Neutrophil (primary cell): ENCODE measurements around the gene GRAP2.

Experiments
- H3K27ac ChIP-seq: fragments of 200-600 bp; sonication (generic); 2 replicates; pipeline ENCODE4 v1.5.1; 2016; ENCODE audit warnings: mild to moderate bottlenecking, moderate library complexity
- H3K27me3 ChIP-seq: fragments of 200-600 bp; sonication (generic); 2 replicates; pipeline ENCODE4 v1.6.0; 2016; ENCODE audit warnings: mild to moderate bottlenecking
- H3K36me3 ChIP-seq: fragments of 200-600 bp; sonication (generic); 2 replicates; pipeline ENCODE4 v1.5.1; 2017
- H3K4me1 ChIP-seq, 2 experiments: fragments of 200-600 bp in 1 of 2; sonication (generic) in 1 of 2; 1 replicate in 1 of 2; 2 replicates in 1 of 2; pipeline versions ENCODE4 v1.5.1 to v1.6.1; 2013 to 2016; ENCODE audit warnings: low read depth in 1 of 2, low read length in 1 of 2, mild to moderate bottlenecking in 1 of 2, moderate library complexity in 1 of 2; ENCODE audit not compliant: control insufficient read depth in 1 of 2, insufficient read depth in 1 of 2
- H3K4me3 ChIP-seq, 2 experiments: fragments of 200-600 bp in 1 of 2; sonication (generic) in 1 of 2; 1 replicate in 1 of 2; 2 replicates in 1 of 2; pipeline ENCODE4 v1.5.1; 2013 to 2016; ENCODE audit warnings: low read depth in 1 of 2, low read length in 1 of 2, mild to moderate bottlenecking in 1 of 2, moderate library complexity in 1 of 2
- H3K9me3 ChIP-seq: fragments of 200-600 bp; sonication (generic); 2 replicates; pipeline ENCODE4 v1.5.1; 2016
- TF ChIP-seq, protein P1 (sequence below): fragments of 200-600 bp; sonication (generic); IDR thresholded peaks from 2 replicates; pipeline ENCODE4 v1.5.1; 2016; ENCODE audit warnings: antibody characterized with exemption

Gene GRAP2

DNA sequence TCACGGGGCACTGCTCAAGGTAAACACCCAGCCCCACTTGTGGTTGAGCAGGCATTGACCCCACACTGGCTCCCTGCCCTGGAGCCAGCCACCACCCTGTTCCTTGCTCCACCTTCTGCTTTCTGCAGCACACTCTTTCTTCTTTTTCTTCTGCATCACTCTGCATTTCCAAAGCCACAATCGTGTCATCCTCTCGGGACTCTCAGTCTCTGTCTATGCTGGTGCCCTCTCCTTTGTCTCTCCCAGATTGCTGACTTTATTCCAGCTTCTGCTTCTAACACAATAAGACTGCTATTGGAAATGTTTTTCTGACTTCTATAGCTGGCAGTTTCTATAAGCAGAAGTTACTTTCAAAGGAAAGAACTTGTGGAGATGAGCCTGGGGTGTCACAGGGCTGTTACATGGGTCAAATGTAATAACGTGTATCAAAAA lies 14.4 kb downstream of the GRAP2 start:
- Histone ChIP-seq H3K9me3 (no peaks in the 10 kb centered on the region), H3K4me3 (no peak overlapping the region), H3K4me1 (no peaks in the 10 kb centered on the region), H3K36me3 (no peaks in the 10 kb centered on the region), H3K27ac (no peak overlapping the region), H3K27me3 (no peaks in the 10 kb centered on the region)
- TF ChIP-seq, protein P1, sequence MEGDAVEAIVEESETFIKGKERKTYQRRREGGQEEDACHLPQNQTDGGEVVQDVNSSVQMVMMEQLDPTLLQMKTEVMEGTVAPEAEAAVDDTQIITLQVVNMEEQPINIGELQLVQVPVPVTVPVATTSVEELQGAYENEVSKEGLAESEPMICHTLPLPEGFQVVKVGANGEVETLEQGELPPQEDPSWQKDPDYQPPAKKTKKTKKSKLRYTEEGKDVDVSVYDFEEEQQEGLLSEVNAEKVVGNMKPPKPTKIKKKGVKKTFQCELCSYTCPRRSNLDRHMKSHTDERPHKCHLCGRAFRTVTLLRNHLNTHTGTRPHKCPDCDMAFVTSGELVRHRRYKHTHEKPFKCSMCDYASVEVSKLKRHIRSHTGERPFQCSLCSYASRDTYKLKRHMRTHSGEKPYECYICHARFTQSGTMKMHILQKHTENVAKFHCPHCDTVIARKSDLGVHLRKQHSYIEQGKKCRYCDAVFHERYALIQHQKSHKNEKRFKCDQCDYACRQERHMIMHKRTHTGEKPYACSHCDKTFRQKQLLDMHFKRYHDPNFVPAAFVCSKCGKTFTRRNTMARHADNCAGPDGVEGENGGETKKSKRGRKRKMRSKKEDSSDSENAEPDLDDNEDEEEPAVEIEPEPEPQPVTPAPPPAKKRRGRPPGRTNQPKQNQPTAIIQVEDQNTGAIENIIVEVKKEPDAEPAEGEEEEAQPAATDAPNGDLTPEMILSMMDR, result no peak

DNA sequence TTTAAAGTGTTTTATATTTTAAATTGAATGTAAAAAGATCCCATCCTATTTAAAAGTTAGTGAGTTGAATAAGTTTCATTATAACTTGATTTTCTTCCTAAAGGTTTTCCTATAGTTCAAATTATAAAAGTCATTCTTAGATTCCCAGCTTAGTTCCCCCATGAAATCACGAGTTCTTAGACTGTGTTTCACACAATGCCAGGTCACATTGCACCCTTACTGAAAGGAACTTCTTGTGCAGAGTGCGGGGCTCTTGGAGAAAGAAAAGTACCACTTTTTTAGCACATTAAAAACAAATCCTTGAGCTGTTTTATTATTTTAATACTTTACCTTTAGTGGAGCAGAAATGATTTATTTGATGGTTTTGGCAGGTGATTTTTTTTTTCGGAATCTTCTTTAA lies 15.6 kb downstream of the GRAP2 start:
- Histone ChIP-seq H3K4me3 (no peak overlapping the region), H3K27ac (no peak overlapping the region), H3K4me1 (no peaks in the 10 kb centered on the region), H3K36me3 (no peaks in the 10 kb centered on the region), H3K9me3 (no peaks in the 10 kb centered on the region), H3K27me3 (no peaks in the 10 kb centered on the region)
- TF ChIP-seq, protein P1, result no peak

DNA sequence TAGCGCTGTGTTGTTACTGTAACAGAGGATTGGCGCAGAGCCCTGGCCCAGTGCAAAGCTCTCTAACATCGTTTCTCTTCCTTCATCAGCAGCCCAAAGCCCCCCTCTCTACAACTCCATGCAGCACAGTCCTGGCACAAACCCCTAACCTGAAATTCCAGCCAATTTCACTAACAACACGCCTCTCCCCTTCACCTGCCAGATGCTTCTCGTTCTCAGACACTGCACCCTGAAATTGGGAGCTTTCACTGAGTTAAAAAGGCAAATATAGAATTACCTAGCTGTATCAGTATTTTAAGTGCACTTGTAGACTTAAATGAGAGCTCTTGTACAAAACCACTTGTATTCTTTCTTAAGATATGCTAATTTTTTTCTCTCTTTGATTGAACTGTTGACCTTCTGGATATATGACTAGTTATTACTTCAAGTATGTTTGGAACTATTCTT lies 16.3 kb downstream of the GRAP2 start:
- Histone ChIP-seq H3K4me3 (no peak overlapping the region), H3K27me3 (no peaks in the 10 kb centered on the region), H3K36me3 (no peaks in the 10 kb centered on the region), H3K4me1 (no peaks in the 10 kb centered on the region), H3K9me3 (no peaks in the 10 kb centered on the region), H3K27ac (no peak overlapping the region)
- TF ChIP-seq, protein P1, result no peak

DNA sequence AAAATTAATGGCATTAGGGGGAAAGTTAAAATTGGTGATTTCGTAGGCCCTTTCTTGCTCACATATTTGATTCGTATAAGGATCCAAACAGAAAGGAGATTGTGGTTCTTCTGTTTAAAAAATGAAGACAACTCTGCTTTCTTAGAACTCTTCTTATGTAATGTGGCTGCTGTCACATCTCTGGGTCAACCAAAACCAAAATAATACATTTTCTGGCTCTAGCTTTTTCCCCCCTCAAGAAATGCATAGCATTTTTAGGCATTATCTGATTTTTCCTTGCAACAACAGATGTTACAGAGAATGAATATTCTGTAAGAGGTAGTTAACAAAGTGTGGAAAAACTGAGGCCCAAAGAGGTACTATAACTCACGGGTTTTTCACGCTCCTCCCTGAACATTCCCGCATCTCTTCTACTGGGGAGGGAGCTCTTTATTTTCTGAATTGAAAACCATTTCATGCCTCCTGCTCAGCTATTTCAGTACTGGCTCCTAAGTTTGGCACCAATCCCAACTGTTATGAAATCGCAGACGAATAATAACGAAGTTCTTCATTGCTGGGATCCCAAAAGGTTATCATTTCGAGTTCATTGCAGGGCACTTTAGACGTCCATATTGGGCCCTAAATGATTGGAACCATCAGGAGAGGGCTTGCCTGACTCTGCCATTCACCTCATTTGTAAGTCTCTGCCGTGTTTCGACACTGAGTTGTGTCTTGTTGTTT lies 17.1 kb downstream of the GRAP2 start:
- Histone ChIP-seq H3K27me3 (no peaks in the 10 kb centered on the region), H3K36me3 (no peaks in the 10 kb centered on the region), H3K4me1 (no peaks in the 10 kb centered on the region), H3K4me3 (no peak overlapping the region), H3K9me3 (no peaks in the 10 kb centered on the region), H3K27ac (no peak overlapping the region)
- TF ChIP-seq, protein P1, result no peak

DNA sequence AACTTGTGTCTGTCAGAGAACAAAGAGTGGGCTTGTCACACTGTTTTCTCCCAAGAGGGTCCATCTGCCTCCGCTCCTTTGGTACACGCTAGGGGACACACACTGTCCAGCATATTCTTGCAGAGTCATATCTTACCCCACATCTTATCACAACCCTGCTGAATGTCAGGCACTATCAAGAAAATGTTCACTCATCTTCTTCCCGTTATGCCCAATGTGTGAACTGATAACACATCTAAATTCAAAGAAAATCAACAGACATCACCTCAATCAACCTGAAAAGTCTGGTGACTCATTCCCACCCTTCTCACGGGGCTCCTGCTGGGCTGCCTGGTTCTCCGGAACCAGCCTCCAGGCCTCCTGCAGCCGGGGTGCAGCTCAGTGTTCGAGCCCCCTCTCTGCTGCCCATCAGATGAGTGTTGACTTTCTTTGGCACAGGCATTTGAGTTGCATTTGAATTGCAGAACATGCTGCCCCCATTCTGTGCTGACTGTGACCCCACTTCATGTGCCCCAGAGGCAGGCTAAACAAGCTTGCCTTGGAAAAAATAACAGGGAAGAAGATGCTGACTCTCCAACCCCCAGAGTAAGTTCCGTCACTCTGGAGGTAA lies 19.4 kb downstream of the GRAP2 start:
- Histone ChIP-seq H3K9me3 (no peaks in the 10 kb centered on the region), H3K27me3 (no peaks in the 10 kb centered on the region), H3K4me1 (no peaks in the 10 kb centered on the region), H3K36me3 (no peaks in the 10 kb centered on the region), H3K27ac (no peak overlapping the region), H3K4me3 (no peak overlapping the region)
- TF ChIP-seq, protein P1, result no peak
